T-helper 1 cell (primary cell): ENCODE results near the gene LRRC70.
"Not testable (repeated sequence)": the region's sequence is repeated elsewhere in the genome, so short reads cannot be mapped to it uniquely, and the experiment has no call there.

Source experiments
- DNase-seq, 5 donors: peaks; one replicate each; pipeline ENCODE4 v3.0.0-alpha.2; 2012 to 2020

Gene LRRC70

DNA sequence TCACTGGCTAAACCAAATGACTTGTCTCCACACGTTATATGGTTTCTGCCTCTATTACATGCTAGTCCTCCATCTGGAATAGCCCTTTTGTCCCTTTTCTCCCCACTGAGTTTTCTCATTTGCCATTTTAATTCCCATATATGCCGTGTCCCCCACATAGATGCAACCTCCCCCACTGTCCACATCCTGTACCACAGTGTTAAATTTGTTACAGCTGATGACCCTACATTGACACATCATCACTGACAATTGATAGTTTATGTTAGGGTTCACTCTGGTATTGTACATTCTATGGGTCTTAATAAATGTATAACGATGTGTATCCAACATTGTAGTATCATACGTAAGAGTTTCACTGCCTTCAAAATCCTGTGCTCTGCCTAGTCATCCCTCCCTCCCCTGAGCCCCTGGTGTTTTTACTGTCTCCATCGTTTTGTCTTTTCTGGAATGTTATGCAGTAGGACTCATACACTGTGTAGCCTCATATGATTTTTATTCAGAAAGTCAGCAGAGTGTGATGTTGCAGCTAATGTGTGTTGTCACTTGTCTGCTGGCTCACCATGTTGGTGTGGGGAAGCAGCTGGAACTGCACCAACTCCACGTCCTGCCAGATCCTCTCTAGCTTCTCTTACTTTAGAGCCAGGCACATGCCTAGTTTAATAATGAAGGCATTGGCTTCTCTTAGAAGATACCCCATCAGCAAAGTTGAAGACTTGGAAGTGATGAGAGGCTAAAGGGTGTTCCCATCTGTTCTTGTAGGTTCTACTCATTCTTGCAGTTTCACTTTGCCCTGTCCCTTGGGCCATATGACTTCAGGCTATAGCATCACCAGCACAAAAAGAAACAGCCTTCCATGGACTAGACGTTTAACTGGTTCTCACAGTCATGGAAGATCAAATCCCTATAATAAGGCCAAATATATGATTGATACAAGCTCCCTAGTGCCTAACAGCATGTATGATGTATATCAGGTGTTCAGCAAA is 30.2 kb downstream of the LRRC70 start:
- DNase-seq = no peak

DNA sequence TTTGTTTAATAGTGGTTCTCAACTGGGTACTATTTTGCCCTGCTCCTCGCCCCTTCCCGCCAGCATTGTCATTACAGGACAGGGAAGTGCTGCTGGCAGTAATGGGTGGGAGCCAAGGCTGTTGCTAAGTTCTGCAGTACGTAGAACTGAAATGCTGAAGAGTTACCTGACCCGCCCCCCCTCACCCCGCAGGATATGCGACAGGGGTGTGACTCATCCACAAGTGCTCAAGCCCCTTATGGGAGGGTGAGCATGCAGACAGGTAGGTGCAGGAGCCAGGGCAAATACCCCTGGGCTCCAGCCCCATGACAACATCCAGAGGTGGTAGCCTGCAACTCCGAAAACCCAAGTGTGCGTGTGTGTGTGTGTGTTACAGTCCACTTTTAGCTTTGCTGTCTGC is 35.7 kb downstream of the LRRC70 start:
- DNase-seq = no peak

DNA sequence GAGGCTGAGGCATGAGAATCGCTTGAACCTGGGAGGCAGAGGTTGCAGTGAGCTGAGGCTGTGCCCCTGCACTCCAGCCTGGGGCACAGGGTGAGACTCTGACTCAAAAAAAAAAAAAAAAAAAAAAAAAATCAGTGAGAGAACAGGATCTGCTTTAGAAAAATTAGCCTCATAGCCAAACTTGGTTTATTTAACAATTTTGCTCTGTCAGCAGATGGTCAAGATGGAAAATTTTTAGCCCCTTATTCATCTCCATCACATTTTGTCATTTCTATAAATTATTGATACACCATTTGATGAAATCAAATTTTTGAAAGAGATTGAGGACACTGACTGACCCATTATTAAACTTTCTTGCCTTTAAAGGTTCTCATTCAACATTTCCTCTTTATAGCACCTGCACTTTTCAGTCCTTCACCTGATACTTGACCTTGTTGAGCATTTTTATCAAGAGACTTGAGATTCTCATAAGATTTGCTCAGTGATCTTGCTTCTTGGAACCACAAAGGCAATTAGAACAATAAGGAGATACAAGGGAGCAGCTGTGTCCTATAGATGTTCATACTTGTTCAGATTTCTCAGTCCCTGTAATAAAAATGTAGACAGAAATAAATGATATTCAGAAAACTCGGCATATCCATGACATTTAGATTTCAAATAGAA is 38.1 kb downstream of the LRRC70 start:
- no peak for DNase-seq

DNA sequence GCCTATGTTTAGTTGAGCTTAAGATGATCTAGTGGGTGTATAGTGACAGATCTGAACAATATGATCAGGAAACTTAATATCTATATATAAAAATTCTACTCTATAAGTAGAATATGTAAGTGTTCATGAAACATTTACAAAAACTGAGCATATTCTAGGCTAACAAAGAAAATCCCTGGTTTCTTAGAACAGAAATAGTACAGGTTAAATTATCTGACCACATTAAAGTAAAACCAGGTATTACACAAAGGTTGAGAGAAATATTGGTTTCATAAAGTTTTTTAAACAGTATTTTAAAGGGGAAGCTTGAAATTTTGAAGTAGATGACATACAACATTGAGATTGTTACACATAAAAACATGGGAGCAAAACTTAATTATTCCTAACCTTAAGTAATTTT is 39.3 kb downstream of the LRRC70 start:
- DNase-seq = no peak

DNA sequence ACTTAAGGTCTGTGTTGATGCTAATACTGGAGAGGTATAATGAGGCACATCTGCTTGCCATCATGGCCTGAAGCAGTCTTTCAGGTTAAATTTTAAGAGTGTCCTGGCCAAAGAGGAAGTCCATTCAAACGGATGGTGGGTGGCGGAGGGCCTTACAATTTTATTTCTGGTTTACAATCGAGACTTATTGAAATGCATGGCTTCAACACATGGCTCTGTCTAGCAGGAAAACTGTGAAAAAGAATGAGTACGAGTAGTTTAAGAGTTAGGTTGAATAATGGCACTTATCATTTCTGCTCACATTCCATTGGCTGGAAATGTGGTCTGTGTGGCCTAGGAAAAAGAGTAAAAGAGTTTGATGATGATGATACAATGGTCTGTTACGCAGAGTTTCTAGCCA is 42.1 kb downstream of the LRRC70 start:
- no peak for DNase-seq

DNA sequence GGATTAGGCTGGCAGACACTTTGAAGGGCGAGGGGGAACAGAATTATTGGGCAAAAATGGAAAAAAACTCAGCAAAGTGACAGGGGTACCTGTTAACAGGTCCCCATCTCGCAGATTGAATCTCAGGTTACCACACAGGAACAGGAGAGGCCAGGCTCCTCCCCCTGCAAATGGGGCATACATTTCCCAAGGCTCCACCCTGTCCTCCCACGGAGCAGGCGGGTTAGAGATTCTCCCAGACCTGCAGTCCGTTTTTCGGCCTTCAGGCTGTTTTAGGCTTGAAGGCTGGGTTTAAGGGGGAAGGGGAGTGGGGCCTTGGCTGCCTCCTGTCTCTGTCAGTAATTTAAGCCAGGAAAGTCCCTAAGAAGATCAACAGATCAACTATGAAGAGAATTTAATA is 42.7 kb downstream of the LRRC70 start:
- DNase-seq = no peak

DNA sequence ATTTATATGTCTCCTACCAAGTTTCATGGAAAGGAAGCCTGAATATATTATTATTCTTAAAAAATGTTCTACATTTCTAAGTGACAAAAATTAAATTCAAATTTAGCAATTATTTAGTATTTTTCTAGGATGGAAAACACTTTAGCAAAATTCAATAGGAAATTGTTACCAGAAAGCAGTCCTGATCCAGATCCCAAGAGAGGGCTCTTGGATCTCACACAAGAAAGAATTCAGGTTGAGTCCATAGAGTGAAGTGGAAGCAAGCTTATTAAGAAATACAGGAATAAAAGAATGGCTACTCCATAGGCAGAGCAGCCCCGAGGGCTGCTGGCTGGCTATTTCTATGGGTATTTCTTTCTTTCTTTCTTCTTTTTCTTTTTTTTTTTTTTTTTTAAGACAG is 44.7 kb downstream of the LRRC70 start:
- no peak for DNase-seq

DNA sequence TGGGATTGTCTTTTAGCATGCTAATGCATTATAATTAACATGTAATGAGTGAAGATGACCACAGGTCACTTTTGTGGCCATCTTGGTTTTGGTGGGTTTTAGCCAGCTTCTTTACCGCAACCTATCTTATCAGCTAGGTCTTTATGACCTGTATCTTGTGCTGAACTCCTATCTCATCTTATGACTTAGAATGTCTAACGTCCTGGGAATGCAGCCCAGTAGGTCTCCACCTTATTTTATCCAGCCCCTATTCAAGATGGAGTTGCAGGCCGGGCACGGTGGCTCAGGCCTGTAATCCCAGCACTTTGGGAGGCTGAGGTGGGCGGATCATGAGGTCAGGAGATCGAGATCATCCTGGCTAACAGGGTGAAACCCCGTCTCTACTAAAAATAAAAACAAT is 45.8 kb downstream of the LRRC70 start:
- not testable (repeated sequence) for DNase-seq

DNA sequence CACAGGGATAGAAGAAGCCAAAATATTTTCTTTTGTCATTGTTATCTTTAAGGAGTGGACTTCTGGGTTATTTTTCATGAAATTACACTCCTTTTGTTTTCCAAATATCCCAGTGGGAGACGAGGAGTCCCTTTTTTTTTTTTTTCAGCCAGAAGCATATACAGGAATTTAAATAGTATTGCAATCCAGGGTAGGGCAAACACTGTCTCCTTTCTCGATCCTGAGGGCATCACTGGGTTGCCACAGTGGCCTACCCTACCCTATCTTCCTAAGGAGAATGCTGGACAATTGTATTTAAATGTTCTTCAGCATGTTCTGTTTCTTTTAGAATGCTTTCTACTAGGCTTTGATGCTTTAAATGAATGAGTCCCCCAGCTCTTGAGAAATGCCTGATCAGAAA is 47.9 kb downstream of the LRRC70 start:
- no peak for DNase-seq

DNA sequence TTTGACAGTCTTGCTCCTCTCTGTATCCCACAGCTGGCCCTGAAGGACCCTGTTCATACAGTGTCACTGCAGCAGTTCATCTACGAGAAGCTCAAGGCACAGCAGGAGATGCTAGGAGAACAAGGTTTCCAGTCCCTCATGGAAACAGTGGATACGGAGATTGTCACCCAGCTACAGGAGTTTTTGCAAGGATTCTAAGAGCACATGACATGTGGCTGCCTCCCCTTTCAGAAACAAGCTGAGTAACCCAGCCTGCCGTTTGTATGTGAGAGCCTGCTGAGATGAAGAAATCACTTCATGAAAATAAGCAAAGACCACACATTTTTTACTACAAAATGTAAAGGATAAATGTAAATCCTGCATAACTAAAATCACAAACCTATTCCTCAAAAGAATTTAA is 48.5 kb downstream of the LRRC70 start:
- DNase-seq = no peak

DNA sequence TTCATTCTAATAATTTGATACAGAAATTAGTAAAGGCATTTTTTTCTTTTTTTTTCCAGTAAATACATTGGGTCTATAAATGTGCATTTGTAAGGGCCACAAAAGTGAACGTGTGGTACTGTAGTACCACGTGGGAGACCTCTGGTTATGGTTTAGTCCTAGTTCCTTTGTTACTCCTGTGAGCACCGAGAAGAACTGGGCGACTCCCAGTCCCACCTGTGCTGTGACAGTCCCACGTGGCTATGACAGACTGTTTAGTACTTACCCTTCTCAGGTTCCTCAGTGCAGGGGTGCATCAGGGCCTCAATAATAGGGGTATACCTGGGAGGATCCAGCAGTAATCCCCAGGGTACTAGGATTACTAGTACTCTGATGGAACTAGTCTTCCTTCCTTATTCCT is 49.3 kb downstream of the LRRC70 start:
- DNase-seq = no peak
